Hematopoietic multipotent progenitor cell treated with erythropoietin and hydrocortisone succinate and interleukin-3 and kit ligand, for 15 days (in vitro differentiated cells): ENCODE results near the gene CST7.
"Not testable (repeated sequence)": the region's sequence is repeated elsewhere in the genome, so short reads cannot be mapped to it uniquely, and the experiment has no call there.

ENCODE experiments used
- DNase-seq: peaks from one replicate; pipeline ENCODE4 v3.0.0-alpha.2; 2015; ENCODE audit warnings: low spot score

CST7 gene, protein sequence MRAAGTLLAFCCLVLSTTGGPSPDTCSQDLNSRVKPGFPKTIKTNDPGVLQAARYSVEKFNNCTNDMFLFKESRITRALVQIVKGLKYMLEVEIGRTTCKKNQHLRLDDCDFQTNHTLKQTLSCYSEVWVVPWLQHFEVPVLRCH

DNA sequence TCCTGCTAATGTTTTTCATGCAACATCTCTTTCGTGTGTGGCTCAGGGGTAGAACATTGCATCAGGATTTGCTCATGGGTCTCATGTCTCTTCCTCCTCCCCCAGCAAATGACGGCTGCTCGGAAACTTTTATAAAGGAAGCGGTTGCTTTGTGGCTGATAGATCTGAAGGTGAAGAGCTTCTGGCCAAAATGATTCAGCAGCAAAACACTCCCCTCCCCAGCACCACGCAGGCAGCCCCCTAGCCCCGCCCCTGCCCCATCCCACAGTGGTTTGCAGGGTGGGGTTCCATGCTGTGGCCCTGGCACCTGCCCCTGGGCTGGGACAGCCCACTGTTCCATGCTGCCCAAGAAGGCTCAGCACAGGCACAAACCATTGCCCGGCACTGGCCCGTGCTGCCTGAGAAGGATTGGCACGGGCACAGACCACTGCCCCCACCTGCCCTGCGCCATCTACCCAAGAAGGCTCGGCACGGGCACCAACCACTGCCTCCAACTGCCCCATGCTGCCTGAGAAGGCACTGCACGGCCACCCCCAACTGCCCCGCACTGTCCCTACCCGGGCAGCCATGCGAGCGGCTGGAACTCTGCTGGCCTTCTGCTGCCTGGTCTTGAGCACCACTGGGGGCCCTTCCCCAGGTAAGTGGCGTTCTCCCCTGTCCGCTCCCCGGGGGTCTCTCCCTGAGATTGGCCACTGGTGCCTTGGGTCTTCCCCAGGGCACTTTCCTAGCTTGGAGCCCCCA, at the start of gene CST7:
TSS of gene CST7 (plus strand) at position 331 of the 741 bp plus-strand sequence. CDS start at position 568, 237 bp downstream.
- DNase-seq = no peak

GRCh38 chr20:24906806-24907205, 42.3 kb upstream of the CST7 start:
- no peak for DNase-seq

- DNase-seq = no peak
Observed at GRCh38 chr20:24908642-24909041, 40.4 kb upstream of the CST7 start.

- DNase-seq = no peak
Observed at GRCh38 chr20:24909086-24909780, 39.8 kb upstream of the CST7 start.

- no peak for DNase-seq
Observed at GRCh38 chr20:24909861-24910260, 39.2 kb upstream of the CST7 start.

DNA sequence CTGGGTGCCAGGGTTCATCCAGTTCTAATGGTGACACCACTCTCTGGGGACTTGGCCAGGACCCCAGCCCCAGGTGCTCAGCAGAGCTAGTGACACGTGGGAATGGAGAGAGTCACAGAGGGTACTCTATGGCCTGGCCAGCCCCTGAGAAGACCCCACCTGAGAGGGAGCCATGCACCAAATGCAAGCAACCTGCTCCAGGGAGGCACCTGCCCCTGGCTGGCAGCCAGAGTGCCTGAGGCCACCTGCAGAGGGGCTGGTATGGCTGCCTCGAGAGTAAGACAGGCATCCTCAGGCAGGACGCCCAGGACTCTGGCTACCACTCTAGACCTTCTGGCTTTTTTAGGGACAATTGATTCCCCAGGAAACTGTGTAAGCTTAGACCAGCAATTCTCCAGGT, 38.6 kb upstream of the CST7 start:
- no peak for DNase-seq

GRCh38 chr20:24911461-24911860, 37.6 kb upstream of the CST7 start:
- no peak for DNase-seq

DNA sequence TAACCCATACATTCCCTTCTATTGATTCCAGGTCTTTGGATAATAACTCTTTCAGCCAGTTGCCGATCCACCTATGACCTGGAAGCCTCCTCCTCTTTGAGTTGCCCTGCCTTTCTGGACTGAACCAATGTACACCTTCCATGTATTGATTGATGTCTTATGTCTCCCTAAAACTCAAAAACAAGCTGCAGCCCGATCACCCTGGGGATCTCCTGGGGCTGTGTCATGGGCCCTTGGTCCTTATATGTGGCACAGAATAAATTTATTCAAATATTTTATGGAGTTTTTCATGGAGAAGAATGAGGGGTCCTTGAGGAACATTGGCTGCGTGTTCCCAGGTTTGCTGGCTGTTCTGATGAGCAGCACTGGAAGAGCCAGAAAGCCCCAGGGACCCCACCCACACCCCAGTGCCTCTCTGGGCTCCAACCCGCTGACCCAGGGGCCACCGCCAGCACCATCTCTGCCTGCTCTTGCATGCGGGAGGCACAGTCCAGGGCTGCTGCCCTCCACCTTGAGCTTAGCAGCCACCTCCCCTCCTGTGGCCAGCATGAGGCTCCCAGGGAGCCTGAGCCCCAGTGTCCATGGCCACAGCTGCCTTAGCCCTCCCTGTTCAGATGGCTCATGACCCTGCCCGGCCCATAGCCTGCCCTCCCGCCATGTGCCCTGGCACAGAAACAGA, 36.5 kb upstream of the CST7 start:
- no peak for DNase-seq

DNA sequence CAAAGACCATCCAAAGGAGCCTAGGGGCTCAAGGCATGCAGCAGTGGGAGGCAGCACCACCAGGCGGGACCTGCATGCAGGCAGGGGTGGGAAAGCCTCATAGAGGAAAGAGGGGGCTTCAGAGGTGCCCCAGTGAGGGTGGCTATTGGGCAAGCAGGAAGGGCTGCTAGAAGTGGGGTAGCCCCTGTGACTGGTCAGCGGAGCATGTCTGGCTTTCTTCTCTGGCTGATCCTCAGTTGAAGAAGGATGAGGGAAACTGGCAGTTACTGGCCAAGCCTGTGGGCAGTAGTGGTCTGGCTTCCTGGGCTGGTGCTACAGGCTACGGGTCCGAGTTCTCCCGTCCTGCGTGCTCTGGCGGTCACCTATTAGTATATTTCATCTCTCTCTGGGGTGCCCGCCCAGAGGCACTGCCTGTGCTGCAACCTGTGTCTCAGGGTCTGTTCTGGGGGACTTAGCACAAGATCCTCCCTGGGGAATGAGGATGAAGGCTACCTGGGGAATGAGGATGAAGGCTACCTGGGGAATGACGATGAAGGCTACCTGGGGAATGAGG, 35.9 kb upstream of the CST7 start:
- no peak for DNase-seq

DNA sequence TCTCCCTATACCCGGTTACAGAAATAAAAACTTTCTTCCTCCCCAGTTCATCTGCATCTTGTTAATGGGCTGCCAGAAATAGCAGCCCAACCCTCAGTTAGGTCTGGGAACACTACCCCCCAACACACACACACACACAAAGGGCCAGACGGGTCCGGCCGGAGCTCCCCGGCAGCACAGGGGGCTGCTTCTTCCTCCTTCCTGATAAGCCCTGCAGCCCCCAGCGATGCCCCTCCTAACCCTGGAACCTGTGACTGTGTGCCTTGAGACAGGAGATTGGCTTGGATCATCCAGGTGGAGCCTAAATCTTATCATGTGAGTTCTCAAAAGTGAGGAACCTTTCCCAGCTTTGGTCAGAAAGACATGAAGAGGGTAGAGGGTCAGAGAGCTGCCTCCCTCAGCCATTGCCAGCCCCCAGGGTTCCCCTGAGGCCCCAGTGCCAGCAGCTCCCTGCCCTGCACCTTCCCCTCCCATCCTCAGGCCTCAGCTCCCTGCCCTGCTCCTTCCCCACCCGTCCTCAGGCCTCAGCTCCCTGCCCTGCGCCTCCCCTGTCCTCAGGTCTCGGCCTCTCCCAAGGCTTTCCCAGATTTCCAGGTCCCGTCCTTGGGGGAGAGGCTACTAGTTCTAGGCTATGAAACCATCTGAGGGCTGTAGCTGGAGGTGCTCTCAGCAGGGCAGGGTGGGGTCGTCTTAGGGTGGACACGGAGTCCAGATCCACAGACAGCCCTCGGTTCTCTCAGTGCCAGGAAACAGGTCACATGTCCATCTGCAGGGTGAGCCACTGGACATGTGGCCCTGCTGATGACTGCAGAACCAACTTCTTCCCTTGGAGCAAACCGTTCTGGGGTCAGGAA, 34.5 kb upstream of the CST7 start:
- no peak for DNase-seq

GRCh38 chr20:24915440-24915839, 33.6 kb upstream of the CST7 start:
- no peak for DNase-seq

DNA sequence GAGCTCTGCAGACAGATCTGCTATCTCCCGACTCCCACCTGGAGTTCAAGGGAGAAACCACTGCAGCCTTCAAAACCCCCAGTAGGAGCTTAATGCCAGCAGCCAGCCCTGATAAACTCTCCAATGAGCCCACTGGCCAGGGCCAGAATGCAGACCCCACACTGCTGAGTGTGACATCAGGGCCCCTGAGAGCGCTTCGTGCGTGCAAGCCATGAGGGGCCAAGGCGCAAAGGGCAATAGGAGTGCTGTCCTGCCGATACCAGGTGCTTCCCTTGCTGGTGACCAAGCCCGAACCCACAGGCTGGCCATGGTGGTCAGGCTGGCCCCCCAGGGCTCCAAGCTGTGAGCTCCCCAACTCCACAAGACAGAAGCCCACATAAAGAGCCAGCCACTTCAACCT, 33.2 kb upstream of the CST7 start:
- no peak for DNase-seq

GRCh38 chr20:24916412-24916811, 32.7 kb upstream of the CST7 start:
- DNase-seq = no peak

DNA sequence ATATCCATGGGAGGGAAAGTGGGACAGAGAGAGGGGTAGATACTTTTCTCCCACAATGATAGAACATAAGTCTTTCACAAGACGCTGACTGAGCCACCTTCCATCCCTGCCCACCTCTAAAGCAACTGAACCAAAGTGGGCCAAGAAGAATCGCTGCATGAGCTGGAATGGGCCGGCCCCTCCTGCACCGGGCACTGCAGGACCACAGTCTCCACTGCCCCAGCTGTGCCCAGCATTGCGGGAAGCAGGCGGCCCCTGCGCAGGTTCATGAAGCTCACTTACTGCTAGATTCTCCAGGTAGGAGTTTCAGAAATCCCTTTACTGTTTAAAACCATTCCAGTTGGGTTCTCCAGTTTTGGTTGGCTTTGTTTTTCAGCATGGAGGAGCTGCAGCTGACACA, 32.0 kb upstream of the CST7 start:
- DNase-seq = no peak

- DNase-seq = peak; percentile 28
Observed at GRCh38 chr20:24917797-24918578, 31.1 kb upstream of the CST7 start.

DNA sequence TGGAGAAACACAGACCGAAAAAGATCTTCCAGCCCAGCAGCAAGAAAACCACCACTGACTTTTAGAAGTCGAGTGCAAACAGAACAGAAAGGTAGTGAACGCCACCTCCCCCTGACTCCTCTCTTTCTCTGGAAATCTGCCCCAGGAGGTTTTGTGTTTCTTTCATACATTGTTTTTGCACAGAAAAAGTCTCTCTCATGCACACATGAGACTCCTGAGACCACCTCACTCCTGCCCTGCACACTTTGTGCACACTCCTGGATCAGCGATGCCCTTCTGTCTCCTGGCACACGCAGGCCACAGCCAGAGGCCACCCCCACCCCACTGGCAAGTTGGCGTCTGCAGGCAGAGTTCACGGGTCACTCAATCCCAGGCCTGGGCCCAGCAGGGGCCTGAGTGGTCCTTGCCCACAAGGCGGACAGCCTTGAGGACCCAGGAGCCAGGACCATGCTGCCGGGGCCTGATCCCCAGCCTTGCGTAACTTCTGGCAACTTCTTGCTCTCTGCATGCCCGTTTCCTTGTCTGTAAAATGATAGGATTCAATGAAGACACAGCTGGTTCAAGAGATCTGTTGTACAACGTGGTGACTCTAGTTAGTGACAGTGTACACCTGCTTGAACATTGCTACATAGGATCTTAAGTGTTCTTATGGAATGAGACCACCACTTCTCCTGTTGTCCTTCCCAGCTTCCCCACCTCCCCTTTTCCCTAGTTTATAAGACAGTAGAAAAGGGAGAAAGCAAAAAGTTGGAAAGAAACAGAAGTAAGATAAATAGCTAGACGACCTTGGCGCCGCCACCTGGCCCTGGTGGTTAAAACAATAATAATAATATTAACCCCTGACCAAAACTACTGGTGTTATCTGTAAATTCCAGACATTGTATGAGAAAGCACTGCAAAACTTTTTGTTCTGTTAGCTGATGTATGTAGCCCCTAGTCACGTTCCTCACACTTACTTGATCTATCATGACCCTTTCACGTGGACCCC, 30.2 kb upstream of the CST7 start:
- DNase-seq = no peak

DNA sequence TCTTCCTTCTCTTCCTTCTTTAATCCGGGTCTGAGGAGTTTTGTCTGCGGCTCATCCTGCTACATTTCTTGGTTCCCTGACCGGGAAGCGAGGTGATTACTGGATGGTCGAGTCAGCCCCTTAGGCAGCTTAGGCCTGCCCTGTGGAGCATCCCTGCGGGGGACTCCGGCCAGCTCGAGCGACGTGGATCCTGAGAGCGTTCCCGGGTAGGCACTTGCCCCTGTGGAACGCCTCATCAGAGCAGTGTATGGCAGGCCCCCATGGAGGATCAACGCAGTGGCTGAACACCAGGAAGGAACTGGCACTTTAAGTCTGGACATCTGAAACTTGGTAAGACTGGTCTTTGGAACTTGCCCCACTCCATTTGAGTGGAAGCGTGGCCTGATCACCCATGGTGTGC, 29.4 kb upstream of the CST7 start:
- not testable (repeated sequence) for DNase-seq

DNA sequence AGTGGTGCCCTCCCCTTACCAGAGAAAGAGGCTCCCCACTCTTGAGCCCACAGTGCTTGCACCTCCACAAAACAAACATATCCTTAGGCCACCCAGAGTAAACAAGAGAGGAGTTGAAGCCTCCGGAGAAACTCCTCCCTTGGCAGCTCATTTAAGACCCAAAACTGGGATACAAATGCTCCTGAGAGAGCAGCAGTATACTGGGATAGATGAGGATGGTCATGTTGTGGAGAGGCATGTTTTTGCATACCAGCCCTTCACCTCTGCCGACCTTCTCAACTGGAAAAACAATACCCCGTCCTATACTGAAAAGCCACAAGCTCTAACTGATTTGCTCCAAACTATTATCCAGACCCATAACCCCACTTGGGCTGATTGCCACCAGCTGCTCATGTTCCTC, 28.4 kb upstream of the CST7 start:
- not testable (repeated sequence) for DNase-seq

- DNase-seq = not testable (repeated sequence)
Observed at GRCh38 chr20:24929259-24929658, 19.8 kb upstream of the CST7 start.
